HT-29 (cell line): Measurements from ENCODE around the gene PRRC2A. TPM values are rescaled to one million over a fixed set of nuclear protein-coding genes. Genes with fewer than 3 reads are reported as not detected.

Experiments
- DNase-seq: peaks from one replicate; pipeline ENCODE4 v3.0.0-alpha.2; 2015; ENCODE audit warnings: low spot score
- total RNA-seq: library from RNA; depleted of rRNA; stranded (reverse); fragments of >200 nt; shearing (Covaris generic); gene quantifications from 2 replicates; pipeline ENCODE4 v1.2.3, GENCODE V29; 2014

The PRRC2A gene
- total RNA-seq, 1 experiment from 2014 or later: 172 TPM

- DNase-seq: peak; percentile 70
Observed at GRCh38 chr6:31651602-31652191, 31.2 kb downstream of the PRRC2A start.

GRCh38 chr6:31652925-31653724 is 32.6 kb downstream of the PRRC2A start:
- no peak for DNase-seq

GRCh38 chr6:31654574-31655348 is 34.2 kb downstream of the PRRC2A start:
- no peak for DNase-seq

- no peak for DNase-seq
Observed at GRCh38 chr6:31655349-31656237, 35.1 kb downstream of the PRRC2A start, which contains the start of gene APOM. TSS of gene APOM (plus strand) at chr6:31655894. CDS start at chr6:31655967, 73 bp downstream.

- DNase-seq: no peak
Observed at GRCh38 chr6:31657406-31658157, 37.1 kb downstream of the PRRC2A start.

- DNase-seq: no peak
Observed at GRCh38 chr6:31658158-31658688, 37.7 kb downstream of the PRRC2A start.

GRCh38 chr6:31658983-31659648 is 38.6 kb downstream of the PRRC2A start:
- no peak for DNase-seq

GRCh38 chr6:31659649-31660380 is 39.3 kb downstream of the PRRC2A start:
- peak; percentile 56 for DNase-seq

- peak; percentile 86 for DNase-seq
Observed at GRCh38 chr6:31660381-31661261, 40.1 kb downstream of the PRRC2A start, which contains the start of gene C6orf47. TSS of gene C6orf47 (minus strand) at chr6:31660778. CDS start at chr6:31659947, 831 bp downstream.

GRCh38 chr6:31661262-31662123 is 41.0 kb downstream of the PRRC2A start:
- no peak for DNase-seq

- no peak for DNase-seq
Observed at GRCh38 chr6:31662124-31662723, 41.7 kb downstream of the PRRC2A start.

GRCh38 chr6:31663126-31663960 is 42.8 kb downstream of the PRRC2A start:
- no peak for DNase-seq

- no peak for DNase-seq
Observed at GRCh38 chr6:31663961-31664789, 43.7 kb downstream of the PRRC2A start.

- peak; percentile 91 for DNase-seq
Observed at GRCh38 chr6:31664790-31665500, 44.4 kb downstream of the PRRC2A start, which contains the start of gene GPANK1. TSS of gene GPANK1 (minus strand) at chr6:31664997. CDS start at chr6:31664478, 519 bp downstream.
